ENCODE results near the gene ADARB1.

- TF ChIP-seq CTCF (conservative IDR thresholded peaks at IDR 0.05; ENCODE audit: low read depth, low read length) (no peak), RFX5 (IDR thresholded peaks at IDR 0.05; ENCODE audit: low read depth, low read length) (no peak), POLR2A (IDR thresholded peaks at IDR 0.05; ENCODE audit: low read depth, low read length) (no peak), MAFK (IDR thresholded peaks at IDR 0.05; ENCODE audit: low read depth, low read length) (no peak), RAD21 (IDR thresholded peaks at IDR 0.05; ENCODE audit: low read length) (no peak), CEBPB (IDR thresholded peaks at IDR 0.05; ENCODE audit: low read depth, low read length) (no peak), MXI1 (IDR thresholded peaks at IDR 0.05; ENCODE audit: borderline replicate concordance, low read depth, low read length) (no peak), FOS (IDR thresholded peaks at IDR 0.05; ENCODE audit: low read depth, low read length) (no peak), ELK1 (IDR thresholded peaks at IDR 0.05; ENCODE audit: borderline replicate concordance, low read depth, low read length) (no peak), CHD1 (IDR thresholded peaks at IDR 0.05; ENCODE audit: low read depth, low read length) (no peak)
These were observed 48.2 kb upstream of the ADARB1 start for GRCh38 chr21:45026066-45026745.

Measured in IMR-90 (cell line).